ENCODE data around the gene BPIFB4. TPM values are rescaled to one million over a fixed set of nuclear protein-coding genes. Genes with fewer than 3 reads are reported as not detected.

The BPIFB4 gene
- total and polyA plus RNA-seq, 9 of the 15 experiments (the other 6 are each of a cell fraction or from before 2014, with no cell fraction given): not detected

DNA sequence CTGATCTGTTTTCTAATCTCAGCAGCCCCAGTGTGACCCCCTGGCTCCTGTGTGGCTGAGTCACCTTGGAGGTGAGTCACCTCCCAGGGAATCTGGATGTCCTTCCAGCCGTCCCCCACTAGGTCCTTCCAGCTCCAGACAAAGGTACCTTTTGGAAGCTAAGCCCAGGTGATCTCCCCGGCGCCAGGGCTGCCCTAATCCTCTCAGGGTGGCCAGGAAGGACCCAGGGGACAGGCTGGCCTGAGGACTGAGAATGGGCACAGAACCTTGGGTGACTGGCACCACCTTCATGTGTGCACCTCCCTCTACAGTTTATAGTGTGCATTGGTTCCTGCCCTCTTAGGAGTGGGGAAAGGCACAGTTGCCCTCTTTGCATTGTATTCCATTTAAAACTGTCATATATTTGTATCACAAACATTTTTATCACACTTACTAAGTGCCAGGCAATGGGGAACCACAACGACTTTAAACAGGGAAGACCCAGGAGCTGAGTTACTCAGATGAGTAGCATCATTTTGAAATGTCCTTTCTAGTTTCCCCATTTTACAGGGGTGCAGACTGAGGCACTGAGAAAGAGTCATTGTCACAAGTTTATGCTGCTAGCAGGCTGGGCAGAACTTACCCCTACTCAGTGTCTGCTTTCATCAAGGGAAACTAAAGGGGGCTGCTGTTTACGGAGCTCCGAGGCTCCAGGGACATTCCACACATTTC is 2.6 kb upstream of the BPIFB4 start:
- H3K27me3 ChIP-seq (ENCODE audit: control insufficient read depth in 2 of 2, insufficient read depth in 2 of 2, low read length in 2 of 2): peaks cover 0 to 7% of the 10 kb centered on the region in 2 experiments; a peak in 2 of 5 replicates
- no peak for ATAC-seq
- no peak overlapping the region for H3K4me2 ChIP-seq (ENCODE audit: insufficient read depth, low read length)
- no peaks in the 10 kb centered on the region for H3K36me3 ChIP-seq (ENCODE audit: control insufficient read depth, insufficient read depth, low read length)
- no peak overlapping the region for H3K4me3 ChIP-seq
- no peaks in the 10 kb centered on the region for H3K4me1 ChIP-seq (replicated peaks in 1 of 2; ENCODE audit: control insufficient read depth in 2 of 2, insufficient read depth in 2 of 2, low read length in 2 of 2)
- WGBS (ENCODE audit: insufficient coverage, low coverage, missing lambda C conversion rate): 1% methylated on average over 6 of the region's 6 CpGs
- BruUV-seq (replicated peaks): no TSS peak
- H2AFZ ChIP-seq (ENCODE audit: low read depth, low read length): no peak overlapping the region
- H3K9ac ChIP-seq (ENCODE audit: insufficient read depth in 1 of 2, low read depth in 2 of 2, low read length in 2 of 2): no peak overlapping the region
- H4K20me1 ChIP-seq (replicated peaks; ENCODE audit: control insufficient read depth, insufficient read depth, low read length): no peaks in the 10 kb centered on the region
- ChIA-PET POLR2A (no interaction called here), CTCF (ENCODE audit: low intra/inter-chr PET ratio) (no interaction called here)
- in situ Hi-C loops (cut with MboI) (no loop called here), intact Hi-C loops (cut with micrococcal nuclease) (no loop called here)
- H3K27ac ChIP-seq (ENCODE audit: extremely low read depth, low read depth, low read length): no peak overlapping the region
- FAIRE-seq: no peak
- no peaks in the 10 kb centered on the region for H3K9me3 ChIP-seq (replicated peaks; ENCODE audit: control insufficient read depth, insufficient read depth, low read depth, low read length)
- TF ChIP-seq ZNF696 (CRISPR knock-in tag; conservative IDR thresholded peaks at IDR 0.05) (no peak), CTCF (IDR thresholded peaks at IDR 0.05 in 2 of 3, conservative IDR thresholded peaks at IDR 0.05 in 1 of 3; ENCODE audit: insufficient read depth in 2 of 3, low read depth in 1 of 3, low read length in 3 of 3) (peak; percentile 5 to 34 (median 31); a peak in 3 of 6 replicates), RAD21 (CRISPR knock-in tag; conservative IDR thresholded peaks at IDR 0.05 in 1 of 2, IDR thresholded peaks at IDR 0.05 in 1 of 2) (peak in 1 of 2 experiments; percentile 26; a peak in 2 of 4 replicates), RBM25 (IDR thresholded peaks at IDR 0.05; ENCODE audit: low read depth, low read length, severe bottlenecking) (peak; percentile 54)
- TF ChIP-seq, protein P1, sequence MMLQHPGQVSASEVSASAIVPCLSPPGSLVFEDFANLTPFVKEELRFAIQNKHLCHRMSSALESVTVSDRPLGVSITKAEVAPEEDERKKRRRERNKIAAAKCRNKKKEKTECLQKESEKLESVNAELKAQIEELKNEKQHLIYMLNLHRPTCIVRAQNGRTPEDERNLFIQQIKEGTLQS (IDR thresholded peaks at IDR 0.05): peak; percentile 43; the same call in 1 of the 2 replicates
- TF ChIP-seq, protein P1 (CRISPR knock-in tag; conservative IDR thresholded peaks at IDR 0.05): no peak
- no peaks in the 10 kb centered on the region for H3K79me2 ChIP-seq (ENCODE audit: control insufficient read depth, insufficient read depth, low read length)
- DNase-seq (ENCODE audit: extremely low read depth in 1 of 4, low spot score in 3 of 4): no peak
- H3K9me1 ChIP-seq (ENCODE audit: control insufficient read depth, insufficient read depth, low read length): no peaks in the 10 kb centered on the region

All from K562 (cell line).